Nephron progenitor cell (in vitro differentiated cells): ENCODE measurements around the gene CSGALNACT2.
A peak's percentile ranks its signal among the peaks of the same experiment; 100 is the strongest.
"Not testable (repeated sequence)": the region's sequence is repeated elsewhere in the genome, so short reads cannot be mapped to it uniquely, and the experiment has no call there.

Experiments
- DNase-seq: peaks from one replicate; pipeline ENCODE4 v3.0.0; 2021
- H3K27ac Mint-ChIP-seq: 2 replicates; pipeline ENCODE4 v1.8.0; 2021; ENCODE audit warnings: mild to moderate bottlenecking, moderate library complexity, mixed read lengths
- H3K27me3 Mint-ChIP-seq: 2 replicates; pipeline ENCODE4 v1.8.0; 2021; ENCODE audit warnings: mild to moderate bottlenecking, low read depth, mixed read lengths; ENCODE audit not compliant: poor library complexity
- H3K36me3 Mint-ChIP-seq: 2 replicates; pipeline ENCODE4 v1.8.0; 2021; ENCODE audit warnings: low read depth, mixed read lengths
- H3K4me1 Mint-ChIP-seq: 2 replicates; pipeline ENCODE4 v1.8.0; 2021; ENCODE audit warnings: mixed read lengths
- H3K4me3 Mint-ChIP-seq: 2 replicates; pipeline ENCODE4 v1.8.0; 2021; ENCODE audit warnings: mild to moderate bottlenecking, moderate library complexity, mixed read lengths
- H3K9me3 Mint-ChIP-seq: 2 replicates; pipeline ENCODE4 v1.8.0; 2021; ENCODE audit warnings: mild to moderate bottlenecking, moderate library complexity, mixed read lengths
- CTCF ChIP-seq: fragments of 200-600 bp; sonication (generic); IDR thresholded peaks from 2 replicates; pipeline ENCODE4 v1.5.0; 2021; ENCODE audit warnings: antibody characterized with exemption

Gene CSGALNACT2

GRCh38 chr10:43176271-43176670 is 38.0 kb downstream of the CSGALNACT2 start:
- DNase-seq: no peak
- peaks cover 27% of the 10 kb centered on the region for H3K9me3 Mint-ChIP-seq
- peaks cover 67% of the 10 kb centered on the region for H3K36me3 Mint-ChIP-seq
- no peaks in the 10 kb centered on the region for H3K4me1 Mint-ChIP-seq
- no peaks in the 10 kb centered on the region for H3K27me3 Mint-ChIP-seq
- peak overlapping the region; percentile 41 for H3K27ac Mint-ChIP-seq
- no peak overlapping the region for H3K4me3 Mint-ChIP-seq
- TF ChIP-seq CTCF: no peak

- Mint-ChIP-seq H3K4me3 (no peak overlapping the region), H3K9me3 (peaks cover 29% of the 10 kb centered on the region), H3K36me3 (peaks cover 77% of the 10 kb centered on the region), H3K27me3 (no peaks in the 10 kb centered on the region), H3K27ac (no peak overlapping the region), H3K4me1 (no peaks in the 10 kb centered on the region)
- TF ChIP-seq CTCF: no peak
- DNase-seq: no peak
These were observed 39.4 kb downstream of the CSGALNACT2 start for GRCh38 chr10:43177595-43177994.

- H3K4me3 Mint-ChIP-seq: no peak overlapping the region
- peaks cover 89% of the 10 kb centered on the region for H3K36me3 Mint-ChIP-seq
- H3K9me3 Mint-ChIP-seq: peaks cover 29% of the 10 kb centered on the region
- H3K27ac Mint-ChIP-seq: no peak overlapping the region
- no peaks in the 10 kb centered on the region for H3K27me3 Mint-ChIP-seq
- DNase-seq: no peak
- H3K4me1 Mint-ChIP-seq: no peaks in the 10 kb centered on the region
- TF ChIP-seq CTCF: no peak
These were observed 42.9 kb downstream of the CSGALNACT2 start for GRCh38 chr10:43181146-43181545.

- H3K4me1 Mint-ChIP-seq, H3K4me3 Mint-ChIP-seq, H3K27me3 Mint-ChIP-seq, H3K27ac Mint-ChIP-seq, DNase-seq: not testable (repeated sequence)
- Mint-ChIP-seq H3K36me3 (peaks cover 85% of the 10 kb centered on the region), H3K9me3 (peaks cover 24% of the 10 kb centered on the region)
These were observed 45.5 kb downstream of the CSGALNACT2 start for GRCh38 chr10:43183764-43184163.

- H3K4me3 Mint-ChIP-seq: no peak overlapping the region
- H3K27me3 Mint-ChIP-seq: no peaks in the 10 kb centered on the region
- no peak for DNase-seq
- H3K4me1 Mint-ChIP-seq: no peaks in the 10 kb centered on the region
- no peak for TF ChIP-seq CTCF
- H3K27ac Mint-ChIP-seq: no peak overlapping the region
- peaks cover 61% of the 10 kb centered on the region for H3K36me3 Mint-ChIP-seq
- H3K9me3 Mint-ChIP-seq: peaks cover 4% of the 10 kb centered on the region
These were observed 47.9 kb downstream of the CSGALNACT2 start for GRCh38 chr10:43186150-43186549.

- TF ChIP-seq CTCF: no peak
These were observed 49.0 kb downstream of the CSGALNACT2 start for GRCh38 chr10:43187213-43187612.

More at GRCh38 chr10:43187213-43187612, 49.0 kb downstream of the CSGALNACT2 start:
- H3K4me3 Mint-ChIP-seq: no peak overlapping the region
- no peak for DNase-seq
- no peak overlapping the region for H3K27ac Mint-ChIP-seq
- peaks cover 53% of the 10 kb centered on the region for H3K36me3 Mint-ChIP-seq
- H3K27me3 Mint-ChIP-seq: no peaks in the 10 kb centered on the region
- H3K4me1 Mint-ChIP-seq: no peaks in the 10 kb centered on the region
- H3K9me3 Mint-ChIP-seq: no peaks in the 10 kb centered on the region
